Astrocyte (in vitro differentiated cells and primary cell): ENCODE results near the gene L1CAM. TPM values are rescaled to one million over a fixed set of nuclear protein-coding genes. Genes with fewer than 3 reads are reported as not detected.

Experiments
- DNase-seq: peaks from one replicate; pipeline ENCODE4 v3.0.0-alpha.2; 2010; ENCODE audit warnings: low read depth
- FAIRE-seq: peaks from 2 replicates; lab custom pipeline; 2011; peaks lifted over from hg19 to GRCh38; lab: Jason Lieb, UNC
- H2AFZ ChIP-seq: 2 replicates; pipeline ENCODE4 v1.6.0; 2012; ENCODE audit warnings: low read depth, low read length, inconsistent platforms
- H3K27ac ChIP-seq: 2 replicates; pipeline ENCODE4 v1.5.1; 2011; ENCODE audit warnings: low read depth, low read length, inconsistent platforms
- H3K27me3 ChIP-seq: 2 replicates; pipeline ENCODE4 v1.6.0; 2011; ENCODE audit warnings: low read length, inconsistent platforms; ENCODE audit not compliant: insufficient read depth
- H3K36me3 ChIP-seq: 2 replicates; pipeline ENCODE4 v1.5.1; 2011; ENCODE audit warnings: low read length, inconsistent platforms; ENCODE audit not compliant: insufficient read depth
- H3K4me1 ChIP-seq: 2 replicates; pipeline ENCODE4 v1.5.1; 2011; ENCODE audit warnings: low read length, inconsistent platforms; ENCODE audit not compliant: insufficient read depth
- H3K4me2 ChIP-seq: 2 replicates; pipeline ENCODE4 v1.6.0; 2012; ENCODE audit warnings: low read length, inconsistent platforms
- H3K4me3 ChIP-seq: 2 replicates; pipeline ENCODE4 v1.5.1; 2011; ENCODE audit warnings: low read depth, mild to moderate bottlenecking, low read length, inconsistent platforms; ENCODE audit not compliant: insufficient read depth
- H3K79me2 ChIP-seq: 2 replicates; pipeline ENCODE4 v1.6.0; 2012; ENCODE audit warnings: mild to moderate bottlenecking, low read length, inconsistent platforms; ENCODE audit not compliant: insufficient read depth
- H3K9ac ChIP-seq: 2 replicates; pipeline ENCODE4 v1.6.0; 2012; ENCODE audit warnings: mild to moderate bottlenecking, low read length, inconsistent platforms
- H3K9me3 ChIP-seq: 2 replicates; pipeline ENCODE4 v1.5.1; 2012; ENCODE audit warnings: low read depth, mild to moderate bottlenecking, low read length, inconsistent platforms; ENCODE audit not compliant: insufficient read depth
- H4K20me1 ChIP-seq: 2 replicates; pipeline ENCODE4 v1.6.0; 2012; ENCODE audit warnings: low read length, inconsistent platforms; ENCODE audit not compliant: insufficient read depth
- H3K27ac Mint-ChIP-seq: one replicate; pipeline ENCODE4 v1.8.0; 2021; ENCODE audit warnings: mild to moderate bottlenecking, mixed read lengths; ENCODE audit not compliant: unreplicated experiment
- H3K27me3 Mint-ChIP-seq: one replicate; pipeline ENCODE4 v1.8.0; 2021; ENCODE audit warnings: low read depth, mixed read lengths; ENCODE audit not compliant: unreplicated experiment
- H3K36me3 Mint-ChIP-seq: one replicate; pipeline ENCODE4 v1.8.0; 2021; ENCODE audit warnings: low read depth, mixed read lengths; ENCODE audit not compliant: unreplicated experiment
- H3K4me1 Mint-ChIP-seq: one replicate; pipeline ENCODE4 v1.8.0; 2021; ENCODE audit warnings: low read depth, mixed read lengths; ENCODE audit not compliant: unreplicated experiment
- H3K4me3 Mint-ChIP-seq: one replicate; pipeline ENCODE4 v1.8.0; 2021; ENCODE audit warnings: mild to moderate bottlenecking, moderate library complexity, mixed read lengths; ENCODE audit not compliant: unreplicated experiment
- H3K9me3 Mint-ChIP-seq: one replicate; pipeline ENCODE4 v1.8.0; 2021; ENCODE audit warnings: mild to moderate bottlenecking, mixed read lengths; ENCODE audit not compliant: unreplicated experiment
- CTCF ChIP-seq: IDR thresholded peaks from 2 replicates; pipeline ENCODE4 v1.5.1; 2011; ENCODE audit warnings: low read depth, mild to moderate bottlenecking, inconsistent platforms, low read length, moderate library complexity; ENCODE audit not compliant: insufficient read depth
- EZH2 ChIP-seq: IDR thresholded peaks from 2 replicates; pipeline ENCODE4 v1.6.1; 2012; ENCODE audit warnings: mild to moderate bottlenecking, low read length, inconsistent platforms; ENCODE audit not compliant: insufficient read depth
- total RNA-seq: library from RNA; stranded (reverse); gene quantifications from 2 replicates; pipeline ENCODE4 v1.2.1, GENCODE V29; 2021

The L1CAM gene
- total RNA-seq, 1 donor from 2014 or later, result 347 TPM

- Histone ChIP-seq H3K36me3 (no peaks in the 10 kb centered on the region), H3K27me3 (no peaks in the 10 kb centered on the region), H3K9ac (no peak overlapping the region), H3K4me3 (no peak overlapping the region), H3K4me1 (no peaks in the 10 kb centered on the region), H3K9me3 (no peaks in the 10 kb centered on the region), H3K79me2 (no peaks in the 10 kb centered on the region), H4K20me1 (no peaks in the 10 kb centered on the region), H3K4me2 (no peak overlapping the region), H2AFZ (no peak overlapping the region), H3K27ac (no peak overlapping the region)
- Mint-ChIP-seq H3K36me3 (peaks cover 2% of the 10 kb centered on the region), H3K27ac (no peak overlapping the region), H3K4me3 (no peak overlapping the region), H3K4me1 (no peaks in the 10 kb centered on the region), H3K9me3 (no peaks in the 10 kb centered on the region), H3K27me3 (peaks cover 8% of the 10 kb centered on the region)
- no peak for TF ChIP-seq CTCF
- TF ChIP-seq EZH2, result no peak
- FAIRE-seq (no peak), DNase-seq (no peak)
These were observed 33.3 kb upstream of the L1CAM start for GRCh38 chrX:153919281-153919680.

GRCh38 chrX:153917869-153918268, 31.9 kb upstream of the L1CAM start:
- DNase-seq (no peak), FAIRE-seq (no peak)

More at GRCh38 chrX:153917869-153918268, 31.9 kb upstream of the L1CAM start:
- Mint-ChIP-seq H3K36me3 (peaks cover 2% of the 10 kb centered on the region), H3K9me3 (no peaks in the 10 kb centered on the region), H3K27ac (no peak overlapping the region), H3K4me3 (no peak overlapping the region), H3K4me1 (no peaks in the 10 kb centered on the region), H3K27me3 (peaks cover 8% of the 10 kb centered on the region)
- no peaks in the 10 kb centered on the region for H3K27me3 ChIP-seq
- no peak overlapping the region for H3K4me2 ChIP-seq
- H3K36me3 ChIP-seq, result no peaks in the 10 kb centered on the region
- H4K20me1 ChIP-seq, result no peaks in the 10 kb centered on the region
- no peak overlapping the region for H3K27ac ChIP-seq
- TF ChIP-seq EZH2 (no peak), CTCF (no peak)
- no peak overlapping the region for H3K9ac ChIP-seq
- no peaks in the 10 kb centered on the region for H3K79me2 ChIP-seq
- H2AFZ ChIP-seq, result no peak overlapping the region
- H3K4me3 ChIP-seq, result no peak overlapping the region
- H3K9me3 ChIP-seq, result no peaks in the 10 kb centered on the region
- no peaks in the 10 kb centered on the region for H3K4me1 ChIP-seq
